ENCODE measurements around the gene SLAMF9. TPM values are rescaled to one million over a fixed set of nuclear protein-coding genes. Genes with fewer than 3 reads are reported as not detected.
A peak's percentile ranks its signal among the peaks of the same experiment; 100 is the strongest.

Gene SLAMF9
- polyA plus RNA-seq, 6 donors from 2014 or later: not detected

- no peaks in the 10 kb centered on the region for H3K36me3 Mint-ChIP-seq
- no peak for DNase-seq
- ATAC-seq (ENCODE audit: low read depth in 2 of 2): no peak
- no peak overlapping the region for H3K27ac Mint-ChIP-seq
- peaks cover 6 to 12% (median 8%) of the 10 kb centered on the region in 3 donors for H3K4me1 Mint-ChIP-seq
- H3K4me3 Mint-ChIP-seq: peak overlapping the region in 1 of 8 donors; percentile 58
- peaks cover 36 to 72% (median 57%) of the 10 kb centered on the region in 3 donors for H3K27me3 Mint-ChIP-seq
- peaks cover 0 to 1% (median 0%) of the 10 kb centered on the region in 7 donors for H3K9me3 Mint-ChIP-seq
Observed at GRCh38 chr1:159949981-159950381, 4.1 kb downstream of the SLAMF9 start.

- H3K27me3 Mint-ChIP-seq: peaks cover 38 to 72% (median 59%) of the 10 kb centered on the region in 3 donors
- no peaks in the 10 kb centered on the region for H3K36me3 Mint-ChIP-seq
- ATAC-seq (ENCODE audit: low read depth in 2 of 2) (no peak), DNase-seq (no peak)
- H3K4me3 Mint-ChIP-seq: no peak overlapping the region
- H3K4me1 Mint-ChIP-seq: peaks cover 10 to 20% (median 12%) of the 10 kb centered on the region in 3 donors
- H3K27ac Mint-ChIP-seq: no peak overlapping the region
- peaks cover 0 to 1% (median 0%) of the 10 kb centered on the region in 7 donors for H3K9me3 Mint-ChIP-seq
Observed at GRCh38 chr1:159949123-159949522, 4.9 kb downstream of the SLAMF9 start.

GRCh38 chr1:159947942-159948341 lies 6.1 kb downstream of the SLAMF9 start:
- Mint-ChIP-seq H3K27ac (peak overlapping the region in 1 of 6 donors; percentile 51), H3K9me3 (peaks cover 0 to 1% (median 0%) of the 10 kb centered on the region in 7 donors), H3K27me3 (peaks cover 33 to 72% (median 58%) of the 10 kb centered on the region in 3 donors), H3K4me1 (peaks cover 12 to 20% (median 13%) of the 10 kb centered on the region in 3 donors), H3K36me3 (no peaks in the 10 kb centered on the region), H3K4me3 (peak overlapping the region in 1 of 8 donors; percentile 17)
- DNase-seq (no peak), ATAC-seq (ENCODE audit: low read depth in 2 of 2) (no peak)

- no peak for ATAC-seq (ENCODE audit: low read depth in 2 of 2)
- H3K9me3 Mint-ChIP-seq: peaks cover 0 to 1% (median 0%) of the 10 kb centered on the region in 7 donors
- H3K4me3 Mint-ChIP-seq: peak overlapping the region in 7 of 8 donors; percentile 26 to 88 (median 72)
- peaks cover 0 to 5% of the 10 kb centered on the region in 2 donors for H3K36me3 Mint-ChIP-seq
- no peak for DNase-seq
- H3K27ac Mint-ChIP-seq: no peak overlapping the region
- peaks cover 12 to 20% (median 16%) of the 10 kb centered on the region in 3 donors for H3K4me1 Mint-ChIP-seq
- peaks cover 28 to 58% (median 49%) of the 10 kb centered on the region in 3 donors for H3K27me3 Mint-ChIP-seq
Observed at GRCh38 chr1:159946242-159947187, 7.5 kb downstream of the SLAMF9 start.

- Mint-ChIP-seq H3K4me3 (peak within 1 kb of the TSS; percentile 32 to 92 (median 82)), H3K27me3 (peaks cover 23 to 49% (median 41%) of the 10 kb centered on the region in 3 donors), H3K27ac (peak within 1 kb of the TSS in 5 of 6 donors; percentile 1 to 88 (median 52)), H3K4me1 (peaks cover 12 to 20% (median 19%) of the 10 kb centered on the region in 3 donors), H3K9me3 (peaks cover 0 to under 1% (median 0%) of the 10 kb centered on the region in 7 donors), H3K36me3 (peaks cover 0 to 5% of the 10 kb centered on the region in 2 donors)
- ATAC-seq (ENCODE audit: low read depth in 2 of 2) (peak; percentile 95), DNase-seq (peak; percentile 69)
Observed at GRCh38 chr1:159945483-159946241, 8.4 kb downstream of the SLAMF9 start, which contains the start of gene IGSF9. IGSF9 (minus strand) TSS chr1:159945613; CDS start chr1:159943454, 2,159 bp downstream.

GRCh38 chr1:159944623-159945455 lies 9.2 kb downstream of the SLAMF9 start:
- Mint-ChIP-seq H3K27ac (peak overlapping the region in 4 of 6 donors; percentile 1 to 88 (median 56)), H3K27me3 (peaks cover 23 to 44% (median 32%) of the 10 kb centered on the region in 3 donors)
- DNase-seq: no peak

GRCh38 chr1:159943908-159944622 lies 10.0 kb downstream of the SLAMF9 start:
- DNase-seq (no peak), ATAC-seq (ENCODE audit: low read depth in 2 of 2) (no peak)
- Mint-ChIP-seq H3K36me3 (peaks cover 0 to 5% of the 10 kb centered on the region in 2 donors), H3K4me3 (peak overlapping the region in 1 of 8 donors; percentile 3), H3K4me1 (peaks cover 23 to 36% (median 34%) of the 10 kb centered on the region in 3 donors), H3K27ac (peak overlapping the region in 1 of 6 donors; percentile 1), H3K9me3 (no peaks in the 10 kb centered on the region), H3K27me3 (peaks cover 23 to 39% (median 28%) of the 10 kb centered on the region in 3 donors)

More at GRCh38 chr1:159944623-159945455, 9.2 kb downstream of the SLAMF9 start:
- H3K9me3 Mint-ChIP-seq: no peaks in the 10 kb centered on the region
- ATAC-seq (ENCODE audit: low read depth in 2 of 2): no peak
- peaks cover 18 to 28% (median 26%) of the 10 kb centered on the region in 3 donors for H3K4me1 Mint-ChIP-seq
- peak overlapping the region; percentile 32 to 92 (median 82) for H3K4me3 Mint-ChIP-seq
- H3K36me3 Mint-ChIP-seq: peaks cover 0 to 5% of the 10 kb centered on the region in 2 donors

GRCh38 chr1:159943278-159943640 lies 10.8 kb downstream of the SLAMF9 start:
- H3K4me1 Mint-ChIP-seq: peaks cover 31 to 44% (median 42%) of the 10 kb centered on the region in 3 donors
- peak overlapping the region in 1 of 6 donors; percentile 26 for H3K27ac Mint-ChIP-seq
- DNase-seq: no peak
- H3K4me3 Mint-ChIP-seq: peak overlapping the region in 1 of 8 donors; percentile 76
- H3K36me3 Mint-ChIP-seq: peaks cover 0 to 5% of the 10 kb centered on the region in 2 donors
- ATAC-seq (ENCODE audit: low read depth in 2 of 2): no peak
- no peaks in the 10 kb centered on the region for H3K9me3 Mint-ChIP-seq
- peaks cover 22 to 37% (median 28%) of the 10 kb centered on the region in 3 donors for H3K27me3 Mint-ChIP-seq

- Mint-ChIP-seq H3K36me3 (peaks cover 0 to 5% of the 10 kb centered on the region in 2 donors), H3K4me3 (no peak overlapping the region), H3K4me1 (peaks cover 35 to 49% (median 47%) of the 10 kb centered on the region in 3 donors), H3K27ac (peak overlapping the region in 1 of 6 donors; percentile 51), H3K27me3 (peaks cover 17 to 35% (median 28%) of the 10 kb centered on the region in 3 donors), H3K9me3 (no peaks in the 10 kb centered on the region)
- ATAC-seq (ENCODE audit: low read depth in 2 of 2) (no peak), DNase-seq (no peak)
Observed at GRCh38 chr1:159942632-159943277, 11.3 kb downstream of the SLAMF9 start.

GRCh38 chr1:159941591-159942560 lies 12.2 kb downstream of the SLAMF9 start:
- DNase-seq (no peak), ATAC-seq (ENCODE audit: low read depth in 2 of 2) (no peak)
- Mint-ChIP-seq H3K4me3 (no peak overlapping the region), H3K36me3 (peaks cover 0 to 5% of the 10 kb centered on the region in 2 donors), H3K9me3 (no peaks in the 10 kb centered on the region), H3K27me3 (peaks cover 13 to 33% (median 28%) of the 10 kb centered on the region in 3 donors), H3K27ac (peak overlapping the region in 2 of 6 donors; percentile 51 to 94), H3K4me1 (peaks cover 42 to 58% (median 55%) of the 10 kb centered on the region in 3 donors)
